Liver (tissue), 9 donors: Measurements from ENCODE around the gene SLC6A17. TPM values are rescaled to one million over a fixed set of nuclear protein-coding genes. Genes with fewer than 3 reads are reported as not detected.

ENCODE experiments used
- DNase-seq: peaks from one replicate; pipeline ENCODE4 v3.0.0-alpha.2; 2017; ENCODE audit warnings: low spot score
- H3K27ac ChIP-seq, 2 donors: one replicate each; pipeline ENCODE4 v1.7.0; 2013; ENCODE audit warnings: inconsistent platforms in 2 of 2, low read length in 2 of 2, control low read depth in 1 of 2, low read depth in 1 of 2, mild to moderate bottlenecking in 1 of 2
- H3K27me3 ChIP-seq, 4 donors: one replicate each; pipeline versions ENCODE4 v1.6.1 to v1.7.0; 2013; ENCODE audit warnings: low read length in 3 of 4, inconsistent platforms in 1 of 4, mild to moderate bottlenecking in 1 of 4, moderate library complexity in 1 of 4; ENCODE audit not compliant: control insufficient read depth in 4 of 4, insufficient read depth in 4 of 4
- H3K36me3 ChIP-seq, 4 donors: one replicate each; pipeline versions ENCODE4 v1.6.1 to v1.7.0; 2013; ENCODE audit warnings: low read length in 3 of 4, mild to moderate bottlenecking in 3 of 4, low read depth in 1 of 4, moderate library complexity in 1 of 4; ENCODE audit not compliant: control insufficient read depth in 4 of 4, insufficient read depth in 3 of 4
- H3K4me1 ChIP-seq, 4 donors: one replicate each; pipeline versions ENCODE4 v1.6.1 to v1.7.0; 2013; ENCODE audit warnings: low read length in 3 of 4, mild to moderate bottlenecking in 3 of 4, moderate library complexity in 1 of 4; ENCODE audit not compliant: control insufficient read depth in 4 of 4, insufficient read depth in 4 of 4
- H3K4me3 ChIP-seq, 3 donors: one replicate each; pipeline versions ENCODE4 v1.6.1 to v1.7.0; 2013; ENCODE audit warnings: low read length in 3 of 3, control low read depth in 1 of 3, low read depth in 1 of 3, mild to moderate bottlenecking in 1 of 3
- H3K9ac ChIP-seq, 2 donors: one replicate each; pipeline ENCODE4 v1.7.0; 2013; ENCODE audit warnings: low read length in 2 of 2, mild to moderate bottlenecking in 2 of 2, moderate library complexity in 2 of 2, control low read depth in 1 of 2, low read depth in 1 of 2
- H3K9me3 ChIP-seq, 4 donors: one replicate each; pipeline versions ENCODE4 v1.6.1 to v1.7.0; 2013; ENCODE audit warnings: low read length in 3 of 4; ENCODE audit not compliant: control insufficient read depth in 4 of 4
- ATF3 ChIP-seq: IDR thresholded peaks from 2 replicates; pipeline ENCODE4 v1.6.1; 2016; ENCODE audit warnings: antibody characterized with exemption
- CTCF ChIP-seq: fragments of 150-350 bp; IDR thresholded peaks from 2 replicates; pipeline ENCODE4 v1.5.1; 2017; ENCODE audit warnings: improper control_type of control experiment, low read depth, low read length; ENCODE audit not compliant: missing input control
- FOXA1 ChIP-seq: IDR thresholded peaks from 2 replicates; pipeline ENCODE4 v1.6.1; 2016; ENCODE audit warnings: antibody characterized with exemption
- GABPA ChIP-seq, 2 donors: IDR thresholded peaks in 1 of 2; conservative IDR thresholded peaks in 1 of 2; 2 replicates each; pipeline ENCODE4 v1.6.1; 2016; ENCODE audit warnings: antibody characterized with exemption in 2 of 2, mild to moderate bottlenecking in 1 of 2, moderate library complexity in 1 of 2
- HNF4A ChIP-seq, 2 donors: conservative IDR thresholded peaks; 2 replicates each; pipeline ENCODE4 v1.6.1; 2016; ENCODE audit warnings: antibody characterized with exemption in 2 of 2, mild to moderate bottlenecking in 2 of 2
- HNF4G ChIP-seq: IDR thresholded peaks from 2 replicates; pipeline ENCODE4 v1.6.1; 2016; ENCODE audit warnings: antibody characterized with exemption
- NR2F2 ChIP-seq: IDR thresholded peaks from 2 replicates; pipeline ENCODE4 v1.6.1; 2016; ENCODE audit warnings: antibody characterized with exemption
- RAD21 ChIP-seq, 2 donors: IDR thresholded peaks; 2 replicates each; pipeline ENCODE4 v1.6.1; 2016; ENCODE audit warnings: antibody characterized with exemption in 2 of 2, mild to moderate bottlenecking in 2 of 2
- REST ChIP-seq: IDR thresholded peaks from 2 replicates; pipeline ENCODE4 v1.6.1; 2016; ENCODE audit warnings: antibody characterized with exemption, mild to moderate bottlenecking
- SP1 ChIP-seq: IDR thresholded peaks from 2 replicates; pipeline ENCODE4 v1.6.1; 2018; ENCODE audit warnings: antibody characterized with exemption, mild to moderate bottlenecking
- TAF1 ChIP-seq: conservative IDR thresholded peaks from 2 replicates; pipeline ENCODE4 v1.6.1; 2016; ENCODE audit warnings: antibody characterized with exemption, mild to moderate bottlenecking
- YY1 ChIP-seq: IDR thresholded peaks from 2 replicates; pipeline ENCODE4 v1.6.1; 2016; ENCODE audit warnings: antibody characterized with exemption, mild to moderate bottlenecking
- WGBS: extraction: QIAGEN DNeasy Blood & Tissue Kit; methylation state at CpG from one replicate; pipeline ENCODE4 v1.1.7; 2013; 5-methylcytosine and 5-hydroxymethylcytosine counted together
- polyA plus RNA-seq, 2 donors: library from polyadenylated mRNA; stranded (reverse) in 1 of 2; unstranded in 1 of 2; fragments of 200-250 nt in 1 of 2; fragments of >200 nt in 1 of 2; fragmentation: Nextera tagmentation in 1 of 2; extraction: Ambion mirVana in 1 of 2; gene quantifications; one replicate each; pipeline versions ENCODE4 v1.2.1 to v1.2.3, GENCODE V29; 2013 to 2015
- total RNA-seq, 2 donors: library from RNA; depleted of rRNA; stranded (reverse); fragments of >200 nt; gene quantifications; one replicate each; pipeline ENCODE4 v1.2.3, GENCODE V29; 2014
- donor health status: healthy.
- donor health status: healthy.
- donor health status: healthy.
- donor health status: healthy.
- donor health status: healthy.

Gene SLC6A17
- total and polyA plus RNA-seq, 4 donors, result not detected

- no peak for TF ChIP-seq REST
- no peak for TF ChIP-seq RAD21 (IDR thresholded peaks at IDR 0.05)
Observed at GRCh38 chr1:110160538-110161100, 10.3 kb downstream of the SLC6A17 start (continued).

- Histone ChIP-seq H3K27me3 (peaks cover 0 to 2% (median 0%) of the 10 kb centered on the region in 4 donors), H3K4me1 (no peaks in the 10 kb centered on the region), H3K4me3 (no peak overlapping the region), H3K9ac (no peak overlapping the region), H3K36me3 (no peaks in the 10 kb centered on the region), H3K9me3 (no peaks in the 10 kb centered on the region), H3K27ac (no peak overlapping the region)
- 88% methylated on average over 3 of the region's 3 CpGs for WGBS
- TF ChIP-seq YY1 (no peak), REST (no peak), SP1 (no peak), NR2F2 (no peak), TAF1 (no peak), HNF4A (conservative IDR thresholded peaks at IDR 0.05) (no peak), GABPA (IDR thresholded peaks at IDR 0.05 in 1 of 2, conservative IDR thresholded peaks at IDR 0.05 in 1 of 2) (no peak), HNF4G (no peak), FOXA1 (no peak), CTCF (no peak), ATF3 (no peak)
- DNase-seq, result no peak
Observed at GRCh38 chr1:110161165-110161564, 10.9 kb downstream of the SLC6A17 start.
